22Rv1 (cell line): ENCODE data around the gene CCND3.
A peak's percentile ranks its signal among the peaks of the same experiment; 100 is the strongest.

Source experiments
- H3K27ac ChIP-seq: fragments of 450-650 bp; 2 replicates; pipeline ENCODE4 v1.5.1; 2017
- ZFX ChIP-seq: fragments of 450-650 bp; IDR thresholded peaks from 2 replicates; pipeline ENCODE4 v1.6.1; 2017; ENCODE audit warnings: antibody characterized with exemption, borderline replicate concordance
- TF ChIP-seq, protein P1 (sequence below): fragments of 450-650 bp; IDR thresholded peaks from 2 replicates; pipeline ENCODE4 v1.5.1; 2017; ENCODE audit warnings: mild to moderate bottlenecking

Gene CCND3

GRCh38 chr6:41941280-41942066 lies at the start of gene CCND3:
TSS of gene CCND3 (minus strand) at chr6:41941808. CDS start at chr6:41941649, 159 bp downstream.
- peak within 1 kb of the TSS; percentile 70 for H3K27ac ChIP-seq
- TF ChIP-seq, protein P1, sequence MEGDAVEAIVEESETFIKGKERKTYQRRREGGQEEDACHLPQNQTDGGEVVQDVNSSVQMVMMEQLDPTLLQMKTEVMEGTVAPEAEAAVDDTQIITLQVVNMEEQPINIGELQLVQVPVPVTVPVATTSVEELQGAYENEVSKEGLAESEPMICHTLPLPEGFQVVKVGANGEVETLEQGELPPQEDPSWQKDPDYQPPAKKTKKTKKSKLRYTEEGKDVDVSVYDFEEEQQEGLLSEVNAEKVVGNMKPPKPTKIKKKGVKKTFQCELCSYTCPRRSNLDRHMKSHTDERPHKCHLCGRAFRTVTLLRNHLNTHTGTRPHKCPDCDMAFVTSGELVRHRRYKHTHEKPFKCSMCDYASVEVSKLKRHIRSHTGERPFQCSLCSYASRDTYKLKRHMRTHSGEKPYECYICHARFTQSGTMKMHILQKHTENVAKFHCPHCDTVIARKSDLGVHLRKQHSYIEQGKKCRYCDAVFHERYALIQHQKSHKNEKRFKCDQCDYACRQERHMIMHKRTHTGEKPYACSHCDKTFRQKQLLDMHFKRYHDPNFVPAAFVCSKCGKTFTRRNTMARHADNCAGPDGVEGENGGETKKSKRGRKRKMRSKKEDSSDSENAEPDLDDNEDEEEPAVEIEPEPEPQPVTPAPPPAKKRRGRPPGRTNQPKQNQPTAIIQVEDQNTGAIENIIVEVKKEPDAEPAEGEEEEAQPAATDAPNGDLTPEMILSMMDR = no peak

DNA sequence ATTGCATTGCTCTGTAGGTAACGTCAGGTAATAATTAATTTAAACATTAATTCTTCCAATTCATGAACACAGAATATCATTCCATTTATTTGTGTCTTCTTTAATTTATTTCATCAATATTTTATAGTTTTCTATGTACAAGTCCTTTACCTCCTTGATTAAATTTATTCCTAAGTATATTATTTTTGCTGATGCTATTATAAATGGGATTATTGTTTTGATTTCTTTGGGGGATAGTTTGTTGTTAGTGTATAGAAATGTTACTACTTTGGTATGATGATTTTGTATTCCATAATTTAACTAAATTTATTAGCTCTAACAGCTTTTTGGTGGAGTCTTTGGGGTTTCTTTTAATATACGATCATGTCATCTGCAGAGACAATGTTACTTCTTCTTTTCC lies 44.7 kb upstream of the CCND3 start:
- TF ChIP-seq ZFX = no peak
- TF ChIP-seq, protein P1 = no peak
- no peak overlapping the region for H3K27ac ChIP-seq

DNA sequence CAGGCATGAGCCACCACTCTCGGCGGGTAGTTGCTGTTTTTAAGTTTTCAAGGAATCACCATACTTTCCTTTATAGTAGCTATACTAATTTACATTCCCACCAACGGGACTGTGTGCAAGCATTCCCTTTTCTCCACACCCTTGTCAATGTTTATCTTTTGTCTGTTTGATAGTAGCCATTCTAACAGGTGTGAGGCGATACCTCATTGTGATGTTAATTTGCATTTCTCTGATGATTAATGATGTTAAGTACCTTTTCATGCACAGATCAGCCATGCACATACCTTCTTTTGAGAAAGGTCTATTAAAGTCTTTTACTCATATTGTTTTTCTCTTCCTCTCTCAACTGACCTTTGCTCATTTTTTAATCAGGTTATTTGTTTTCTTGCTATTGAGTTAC lies 43.0 kb upstream of the CCND3 start:
- no peak for TF ChIP-seq ZFX
- TF ChIP-seq, protein P1 = no peak
- H3K27ac ChIP-seq = no peak overlapping the region

GRCh38 chr6:41976794-41977484 lies 35.3 kb upstream of the CCND3 start:
- no peak overlapping the region for H3K27ac ChIP-seq
- TF ChIP-seq, protein P1 = no peak
- no peak for TF ChIP-seq ZFX

GRCh38 chr6:41975276-41975675 lies 33.7 kb upstream of the CCND3 start:
- no peak overlapping the region for H3K27ac ChIP-seq
- no peak for TF ChIP-seq ZFX
- TF ChIP-seq, protein P1 = no peak

DNA sequence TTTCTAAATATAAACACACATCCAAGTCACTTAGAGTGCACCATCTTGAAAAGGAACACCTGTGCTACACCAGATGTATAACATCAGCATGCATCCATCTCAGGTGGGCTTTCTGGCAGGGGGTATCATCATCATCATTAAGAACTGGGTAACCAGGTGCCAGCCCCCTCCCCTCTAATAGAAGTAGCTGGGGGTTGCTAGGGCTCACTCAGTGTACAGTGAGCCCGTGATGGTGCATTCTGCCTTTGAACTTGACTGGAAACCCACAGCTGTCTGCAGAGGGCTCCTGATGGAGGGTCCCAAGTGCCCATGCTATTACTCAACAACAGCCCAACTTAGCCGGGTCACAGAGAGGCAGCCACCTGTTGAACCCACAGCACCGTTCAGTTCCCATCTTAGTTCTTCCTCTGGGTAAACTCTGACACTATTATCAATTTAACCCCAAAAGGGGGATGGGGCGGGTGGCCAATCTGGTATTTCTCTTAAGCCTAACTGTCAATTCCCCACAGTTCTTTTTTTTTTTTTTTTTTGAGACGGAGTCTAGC lies 32.7 kb upstream of the CCND3 start:
- TF ChIP-seq ZFX = no peak
- TF ChIP-seq, protein P1 = no peak
- no peak overlapping the region for H3K27ac ChIP-seq

DNA sequence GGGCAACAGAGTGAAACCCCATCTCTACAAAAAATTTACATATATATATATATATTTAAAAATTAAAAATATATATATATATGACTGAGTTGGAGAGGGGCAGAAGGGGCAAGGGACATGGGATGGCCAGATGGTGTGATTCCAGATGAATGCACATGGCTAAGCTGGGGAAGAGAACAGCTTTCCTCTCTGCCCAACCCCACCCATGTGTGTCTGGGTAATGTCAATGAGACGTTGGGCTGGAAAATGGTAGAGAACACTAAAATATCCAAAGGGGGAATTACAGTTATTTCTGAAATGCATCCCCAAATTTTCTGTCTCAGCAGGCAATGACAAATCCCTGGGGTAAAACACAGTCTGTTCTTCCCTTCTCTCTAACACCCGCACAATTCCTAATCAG lies 31.2 kb upstream of the CCND3 start:
- no peak overlapping the region for H3K27ac ChIP-seq
- TF ChIP-seq, protein P1 = no peak
- no peak for TF ChIP-seq ZFX
